HG03469 (cell line): ENCODE data around the gene MATN1.
"Not testable (repeated sequence)": the region's sequence is repeated elsewhere in the genome, so short reads cannot be mapped to it uniquely, and the experiment has no call there.

Source experiments
- ATAC-seq: cut with Tn5 transposase; IDR thresholded peaks from one replicate; pipeline ENCODE4 v1.9.1; 2021; ENCODE audit warnings: mild to moderate bottlenecking, moderate library complexity, moderate number of reproducible peaks; ENCODE audit not compliant: unreplicated experiment

Gene MATN1, protein sequence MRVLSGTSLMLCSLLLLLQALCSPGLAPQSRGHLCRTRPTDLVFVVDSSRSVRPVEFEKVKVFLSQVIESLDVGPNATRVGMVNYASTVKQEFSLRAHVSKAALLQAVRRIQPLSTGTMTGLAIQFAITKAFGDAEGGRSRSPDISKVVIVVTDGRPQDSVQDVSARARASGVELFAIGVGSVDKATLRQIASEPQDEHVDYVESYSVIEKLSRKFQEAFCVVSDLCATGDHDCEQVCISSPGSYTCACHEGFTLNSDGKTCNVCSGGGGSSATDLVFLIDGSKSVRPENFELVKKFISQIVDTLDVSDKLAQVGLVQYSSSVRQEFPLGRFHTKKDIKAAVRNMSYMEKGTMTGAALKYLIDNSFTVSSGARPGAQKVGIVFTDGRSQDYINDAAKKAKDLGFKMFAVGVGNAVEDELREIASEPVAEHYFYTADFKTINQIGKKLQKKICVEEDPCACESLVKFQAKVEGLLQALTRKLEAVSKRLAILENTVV

GRCh38 chr1:30723331-30723755 lies at the start of gene MATN1:
Gene MATN1, minus strand, starts transcription at chr1:30723585. Its CDS starts 34 bp downstream, at chr1:30723551.
- ATAC-seq, result no peak

- no peak for ATAC-seq
Measured at GRCh38 chr1:30771005-30771404, 47.6 kb upstream of the MATN1 start.

GRCh38 chr1:30770150-30770549 lies 46.8 kb upstream of the MATN1 start:
- ATAC-seq, result no peak

- no peak for ATAC-seq
Measured at GRCh38 chr1:30768830-30769718, 45.7 kb upstream of the MATN1 start.

DNA sequence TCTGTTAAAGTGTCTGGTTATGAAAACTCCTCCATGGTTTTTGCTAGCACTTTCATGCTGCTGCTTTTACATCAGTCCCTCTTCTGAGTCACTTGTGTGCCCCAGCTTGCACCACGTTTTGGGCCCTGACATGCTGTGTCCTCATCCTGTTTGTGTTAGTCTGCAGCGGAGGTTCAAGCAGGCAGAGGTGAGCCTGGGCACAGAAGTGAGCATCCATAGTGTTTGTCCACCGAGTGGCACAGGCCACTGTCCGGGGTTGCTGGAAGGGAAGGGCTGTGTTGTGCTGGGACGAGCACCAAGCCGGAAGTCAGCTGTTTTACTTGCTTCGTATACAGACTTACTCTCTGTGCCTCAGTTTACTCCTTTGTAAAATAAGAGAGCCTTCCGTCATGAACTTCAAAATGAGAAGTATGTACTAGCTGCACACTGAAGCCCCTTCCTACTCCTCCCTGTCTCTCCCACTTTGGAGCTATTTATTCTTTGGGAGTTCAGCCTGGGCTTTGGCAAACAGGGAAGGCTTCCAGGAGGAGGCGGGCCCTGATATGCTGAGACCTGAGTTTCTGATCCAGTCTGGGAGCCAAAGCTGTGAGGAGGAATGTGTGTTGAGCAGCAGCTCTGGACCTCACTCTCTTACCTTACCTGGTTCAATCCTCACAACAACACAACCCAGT lies 44.9 kb upstream of the MATN1 start:
- no peak for ATAC-seq

- ATAC-seq, result not testable (repeated sequence)
Measured at GRCh38 chr1:30766948-30767347, 43.6 kb upstream of the MATN1 start.

GRCh38 chr1:30765556-30766434 lies 42.4 kb upstream of the MATN1 start:
- ATAC-seq, result no peak

GRCh38 chr1:30764939-30765555 lies 41.7 kb upstream of the MATN1 start:
- peak; percentile 32 for ATAC-seq

DNA sequence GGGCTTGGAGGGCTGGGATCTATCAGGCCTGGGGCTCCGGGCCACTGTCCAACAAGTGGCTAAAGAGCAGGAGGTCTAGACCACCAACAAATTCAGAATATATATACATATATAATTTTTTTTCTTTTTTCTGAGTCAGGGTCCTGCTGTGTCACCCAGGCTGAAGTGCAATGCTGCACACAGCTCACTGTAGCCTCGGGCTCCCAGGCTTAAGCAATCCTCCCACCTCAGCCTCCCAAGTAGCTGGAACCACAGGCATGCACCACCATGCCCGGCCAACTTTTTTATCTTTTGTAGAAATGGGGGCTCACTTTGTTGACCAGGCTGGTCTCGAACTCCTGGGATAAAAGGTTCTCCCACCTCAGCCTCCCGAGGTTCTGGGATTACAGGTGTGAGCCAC lies 41.0 kb upstream of the MATN1 start:
- no peak for ATAC-seq

GRCh38 chr1:30763651-30764248 lies 40.4 kb upstream of the MATN1 start:
- no peak for ATAC-seq

GRCh38 chr1:30762930-30763650 lies 39.7 kb upstream of the MATN1 start:
- ATAC-seq, result no peak

DNA sequence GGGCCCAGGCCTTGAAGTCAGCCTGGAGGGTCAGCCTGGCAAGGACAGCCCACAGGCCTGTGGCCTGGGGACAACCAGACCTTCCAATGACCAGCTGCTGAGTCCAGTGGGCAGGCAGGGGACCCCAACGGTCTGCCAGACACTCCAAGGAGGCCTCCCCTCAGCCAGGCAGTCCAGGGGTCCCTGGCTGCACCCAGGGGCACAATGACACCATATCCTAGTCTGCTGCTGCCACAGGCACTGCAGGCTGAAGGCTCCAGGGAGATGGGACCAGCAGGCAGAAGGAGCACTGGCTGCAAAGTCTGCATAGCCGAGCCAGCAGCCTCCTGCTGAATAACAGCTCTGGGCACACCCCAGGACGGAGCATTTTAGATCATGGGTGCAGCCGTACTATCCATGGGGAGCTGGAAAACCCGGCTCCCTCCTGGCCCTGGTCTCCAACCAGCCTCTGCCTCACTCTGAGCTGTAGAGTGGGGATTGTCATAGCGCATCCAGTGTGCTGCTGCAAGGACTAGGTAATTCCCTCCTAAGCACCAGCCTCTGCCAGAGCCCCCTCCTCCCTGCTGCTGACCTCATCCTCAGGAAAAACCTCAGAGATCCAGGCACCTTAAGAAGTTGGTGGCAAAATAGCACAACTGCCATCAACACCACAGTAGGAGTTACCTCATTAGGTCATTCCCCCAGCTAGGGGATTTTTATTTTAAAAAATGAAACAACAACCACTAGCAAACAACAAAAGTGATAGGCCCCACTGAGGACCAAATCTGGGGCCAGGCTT lies 39.0 kb upstream of the MATN1 start:
- no peak for ATAC-seq

DNA sequence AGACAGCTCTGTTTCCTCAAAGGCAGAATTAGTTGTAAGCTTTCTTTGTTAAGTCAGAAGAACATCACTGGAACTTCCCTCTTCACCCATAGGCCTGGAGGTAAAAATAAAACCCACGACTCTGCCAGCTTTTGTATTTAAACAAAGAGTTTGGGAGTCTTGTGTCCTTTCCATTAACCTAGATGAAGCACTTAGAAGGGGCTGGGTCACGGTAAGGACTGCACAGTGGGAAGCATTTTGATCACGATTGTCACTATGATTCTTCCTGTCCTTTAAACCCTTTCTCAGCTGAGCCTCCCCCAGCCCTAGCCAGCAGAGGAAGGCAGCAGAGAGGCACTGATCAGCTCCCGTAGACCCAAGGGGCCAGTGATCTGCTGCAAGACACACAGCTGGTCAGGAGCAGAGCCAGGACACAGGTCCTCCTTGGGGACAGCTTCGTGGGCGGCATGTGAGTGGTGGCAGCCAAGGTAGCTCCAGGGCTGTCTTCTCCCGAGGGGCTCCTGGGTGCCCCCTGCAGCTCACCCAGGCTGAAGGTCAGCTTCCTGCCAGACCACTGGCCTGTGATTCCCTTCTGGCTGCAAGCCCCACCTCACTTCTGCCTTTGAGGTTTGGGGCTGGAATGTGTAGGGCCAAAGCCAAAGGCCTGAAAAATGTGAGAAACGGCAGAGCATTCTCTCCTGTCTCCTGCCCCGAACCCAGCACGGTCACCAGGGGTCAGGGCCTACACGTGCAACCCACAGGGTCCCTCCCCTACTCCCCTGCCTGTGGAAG lies 38.2 kb upstream of the MATN1 start:
- no peak for ATAC-seq

- ATAC-seq, result no peak
Measured at GRCh38 chr1:30760596-30761324, 37.4 kb upstream of the MATN1 start.

DNA sequence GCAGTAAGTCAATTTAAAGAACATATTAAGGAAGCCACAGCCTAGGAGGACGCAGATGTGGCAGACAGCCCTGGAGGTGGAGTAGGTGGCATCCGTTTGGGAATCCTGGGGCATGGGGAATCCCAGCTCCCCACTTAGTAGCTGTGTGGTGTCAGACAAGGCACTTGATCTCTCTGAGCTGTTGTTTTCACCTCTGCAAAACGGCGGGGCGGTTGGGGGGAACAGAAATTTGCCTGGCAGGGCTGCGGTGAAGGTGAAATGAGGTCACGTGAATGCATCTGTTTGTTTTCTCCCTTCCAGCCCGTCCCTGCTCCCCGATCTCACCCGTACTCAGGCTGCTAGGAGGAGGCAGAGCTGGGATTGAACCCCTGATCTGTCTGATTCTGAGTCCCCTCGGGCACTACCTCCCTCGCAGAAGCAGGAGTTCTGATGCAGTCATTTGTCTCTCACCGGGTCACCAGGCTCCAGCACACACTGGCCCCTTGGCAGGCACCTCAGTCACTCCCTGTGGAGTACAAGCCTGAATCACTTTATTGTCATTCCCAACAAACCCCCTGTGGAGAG lies 36.4 kb upstream of the MATN1 start:
- no peak for ATAC-seq

DNA sequence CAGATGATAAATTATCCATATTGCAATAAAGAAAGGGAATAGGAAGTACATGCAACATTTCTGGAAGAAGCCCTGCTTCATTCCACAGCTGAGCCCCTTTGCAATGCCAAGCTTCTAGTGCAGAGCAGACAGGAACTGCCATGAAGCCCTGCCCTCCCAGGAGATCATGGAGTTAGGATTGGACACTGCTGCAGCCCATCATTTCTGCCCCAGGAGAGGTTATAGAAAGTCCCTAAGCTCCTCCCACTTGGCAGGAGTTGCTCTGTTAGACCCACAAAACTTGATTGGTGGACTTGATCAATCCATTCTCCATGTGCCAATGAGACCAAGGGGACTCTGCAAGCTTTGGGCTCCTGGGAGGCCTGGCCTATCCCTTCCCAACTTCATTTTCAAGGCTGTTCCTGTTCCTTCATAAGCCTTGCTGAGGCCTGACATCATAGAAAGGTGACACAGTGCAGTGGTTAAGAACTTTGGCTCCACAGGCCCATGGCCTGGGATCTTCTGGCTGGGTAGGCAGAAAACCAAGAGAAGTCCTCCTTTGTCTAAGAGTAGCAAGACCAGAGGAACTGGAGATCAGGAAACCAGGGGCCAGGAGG lies 35.5 kb upstream of the MATN1 start:
- ATAC-seq, result no peak
